Measurements from ENCODE around the gene LMNA.

DNA sequence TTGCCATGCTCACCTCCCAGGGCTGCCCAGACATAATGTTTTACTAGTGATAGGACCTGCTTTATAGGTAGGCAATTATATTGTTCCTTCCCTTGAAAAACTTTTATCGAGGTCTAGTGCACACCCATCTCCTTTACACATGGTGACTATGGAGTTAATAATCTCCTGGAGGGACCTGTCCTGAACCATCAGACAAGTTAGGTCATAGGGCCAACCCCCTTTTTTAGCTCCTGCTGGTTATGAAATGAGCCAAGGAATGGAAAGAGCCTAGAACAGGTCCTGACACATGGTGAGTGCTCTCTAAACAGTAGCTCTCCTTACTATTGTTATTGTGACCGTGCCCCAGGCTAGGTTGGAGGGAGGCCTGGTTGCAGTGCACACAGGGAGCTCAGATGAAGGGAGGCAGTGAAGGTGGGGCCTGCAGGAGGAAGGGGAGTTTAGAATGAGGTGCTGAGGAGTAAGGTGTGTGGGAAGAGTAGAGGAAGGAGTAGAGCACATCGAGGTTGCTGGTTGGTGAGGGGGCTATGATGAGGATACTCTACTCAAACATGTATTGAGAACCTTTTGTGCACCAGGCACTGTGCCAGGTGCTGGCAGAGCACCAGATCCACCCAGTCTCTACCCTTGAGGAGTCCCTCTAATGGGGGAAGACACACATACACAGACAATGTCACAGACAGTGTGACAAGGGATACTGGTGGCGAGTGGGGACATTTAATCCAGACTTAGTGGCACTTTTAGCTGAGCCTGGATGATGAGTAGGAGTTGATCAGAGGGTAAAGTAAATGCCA lies 14.1 kb upstream of the LMNA start:
- TF ChIP-seq, protein P1, sequence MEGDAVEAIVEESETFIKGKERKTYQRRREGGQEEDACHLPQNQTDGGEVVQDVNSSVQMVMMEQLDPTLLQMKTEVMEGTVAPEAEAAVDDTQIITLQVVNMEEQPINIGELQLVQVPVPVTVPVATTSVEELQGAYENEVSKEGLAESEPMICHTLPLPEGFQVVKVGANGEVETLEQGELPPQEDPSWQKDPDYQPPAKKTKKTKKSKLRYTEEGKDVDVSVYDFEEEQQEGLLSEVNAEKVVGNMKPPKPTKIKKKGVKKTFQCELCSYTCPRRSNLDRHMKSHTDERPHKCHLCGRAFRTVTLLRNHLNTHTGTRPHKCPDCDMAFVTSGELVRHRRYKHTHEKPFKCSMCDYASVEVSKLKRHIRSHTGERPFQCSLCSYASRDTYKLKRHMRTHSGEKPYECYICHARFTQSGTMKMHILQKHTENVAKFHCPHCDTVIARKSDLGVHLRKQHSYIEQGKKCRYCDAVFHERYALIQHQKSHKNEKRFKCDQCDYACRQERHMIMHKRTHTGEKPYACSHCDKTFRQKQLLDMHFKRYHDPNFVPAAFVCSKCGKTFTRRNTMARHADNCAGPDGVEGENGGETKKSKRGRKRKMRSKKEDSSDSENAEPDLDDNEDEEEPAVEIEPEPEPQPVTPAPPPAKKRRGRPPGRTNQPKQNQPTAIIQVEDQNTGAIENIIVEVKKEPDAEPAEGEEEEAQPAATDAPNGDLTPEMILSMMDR (IDR thresholded peaks at IDR 0.05) = no peak
- no peak for TF ChIP-seq POLR2A (IDR thresholded peaks at IDR 0.05)
- no peak for TF ChIP-seq EP300 (IDR thresholded peaks at IDR 0.05)

Data from ovary (tissue), 3 donors.